Keratinocyte (primary cell): Measurements from ENCODE around the gene COL25A1. TPM values are rescaled to one million over a fixed set of nuclear protein-coding genes. Genes with fewer than 3 reads are reported as not detected.

Experiments used
- DNase-seq: peaks from one replicate; pipeline ENCODE4 v3.0.0-alpha.2; 2011; ENCODE audit warnings: low read depth, missing footprints, low spot score
- FAIRE-seq: peaks from 2 replicates; lab custom pipeline; 2011; peaks lifted over from hg19 to GRCh38; lab: Jason Lieb, UNC
- H2AFZ ChIP-seq: 2 replicates; pipeline ENCODE4 v1.6.0; 2012; ENCODE audit warnings: low read length, control low read depth, inconsistent platforms; ENCODE audit not compliant: control insufficient read depth
- H3K27ac ChIP-seq: 2 replicates; pipeline ENCODE4 v1.5.1; 2011; ENCODE audit warnings: low read length; ENCODE audit not compliant: control insufficient read depth, insufficient read depth
- H3K27me3 ChIP-seq: 3 replicates; pipeline ENCODE4 v1.6.0; 2011; ENCODE audit warnings: low read length; ENCODE audit not compliant: control insufficient read depth, insufficient read depth; ENCODE audit errors: extremely low read depth
- H3K36me3 ChIP-seq, 2 experiments: 2 replicates in 1 of 2; 3 replicates in 1 of 2; pipeline ENCODE4 v1.5.1; 2011; ENCODE audit warnings: low read length in 2 of 2, mild to moderate bottlenecking in 1 of 2; ENCODE audit not compliant: control insufficient read depth in 2 of 2, insufficient read depth in 2 of 2; ENCODE audit errors: extremely low read depth in 1 of 2
- H3K4me1 ChIP-seq: 3 replicates; pipeline ENCODE4 v1.5.1; 2011; ENCODE audit warnings: low read length; ENCODE audit not compliant: control insufficient read depth, insufficient read depth; ENCODE audit errors: extremely low read depth
- H3K4me2 ChIP-seq: 3 replicates; pipeline ENCODE4 v1.6.0; 2011; ENCODE audit warnings: low read depth, low read length; ENCODE audit not compliant: control insufficient read depth, insufficient read depth; ENCODE audit errors: extremely low read depth
- H3K4me3 ChIP-seq, 3 experiments: fragments of 200-600 bp in 1 of 3; sonication (generic) in 1 of 3; 2 replicates in 2 of 3; 3 replicates in 1 of 3; pipeline ENCODE4 v1.5.1; 2011 to 2016; ENCODE audit warnings: low read length in 3 of 3, mild to moderate bottlenecking in 3 of 3, control low read depth in 2 of 3, inconsistent platforms in 1 of 3, low read depth in 1 of 3, mixed read lengths in 1 of 3, mixed run types in 1 of 3, moderate library complexity in 1 of 3; ENCODE audit not compliant: control insufficient read depth in 2 of 3, insufficient read depth in 2 of 3; ENCODE audit errors: extremely low read depth in 1 of 3
- H3K79me2 ChIP-seq: 2 replicates; pipeline ENCODE4 v1.6.0; 2012; ENCODE audit warnings: low read length; ENCODE audit not compliant: control insufficient read depth, insufficient read depth
- H3K9ac ChIP-seq: 3 replicates; pipeline ENCODE4 v1.6.0; 2011; ENCODE audit warnings: low read length; ENCODE audit not compliant: control insufficient read depth, insufficient read depth; ENCODE audit errors: extremely low read depth
- H3K9me1 ChIP-seq: 3 replicates; pipeline ENCODE4 v1.6.0; 2011; ENCODE audit warnings: low read length; ENCODE audit not compliant: control insufficient read depth, insufficient read depth; ENCODE audit errors: extremely low read depth
- H3K9me3 ChIP-seq: 2 replicates; pipeline ENCODE4 v1.5.1; 2012; ENCODE audit warnings: low read depth, low read length; ENCODE audit not compliant: control insufficient read depth
- H4K20me1 ChIP-seq: 3 replicates; pipeline ENCODE4 v1.6.0; 2011; ENCODE audit warnings: low read length; ENCODE audit not compliant: control insufficient read depth, insufficient read depth; ENCODE audit errors: extremely low read depth
- EZH2 ChIP-seq: IDR thresholded peaks from one replicate; pipeline ENCODE4 v1.6.1; 2012; ENCODE audit warnings: inconsistent platforms, mild to moderate bottlenecking, low read length, moderate library complexity
- dilution Hi-C: fragments of 300-500 bp; cut with MboI; formaldehyde crosslinking; loops from one replicate; pipeline ENCODE4 v1.7.0; 2020; ENCODE audit warnings: low sequenced_read_pairs; ENCODE audit not compliant: extremely low pct_ligation_motif_present
- polyA plus RNA-seq, 5 experiments: library from polyadenylated mRNA; depleted of rRNA in 3 of 5; stranded (reverse) in 3 of 5; stranded (forward) in 1 of 5; unstranded in 1 of 5; fragments of >200 nt; gene quantifications; 1 replicate in 1 of 5; 2 replicates in 3 of 5; 3 replicates in 1 of 5; pipeline versions ENCODE4 v1.2.1 to v1.2.3, GENCODE V29; 2011 to 2012; ENCODE audit warnings: missing spikeins in 2 of 5, low read depth in 1 of 5, low replicate concordance in 1 of 5
- TF ChIP-seq, protein P1 (sequence below), 3 experiments: IDR thresholded peaks in 1 of 3; conservative IDR thresholded peaks in 1 of 3; optimal IDR thresholded peaks in 1 of 3; 2 replicates in 2 of 3; 3 replicates in 1 of 3; pipeline versions ENCODE3 to v1.5.1; 2011; ENCODE audit warnings: low read length in 3 of 3, mild to moderate bottlenecking in 3 of 3, moderate library complexity in 2 of 3, control low read depth in 1 of 3, inconsistent platforms in 1 of 3; ENCODE audit not compliant: insufficient read depth in 2 of 3; ENCODE audit errors: extremely low read depth in 1 of 3

Gene COL25A1
- polyA plus RNA-seq, 1 donor (not counting 4 experiments of a cell fraction or from before 2014, with no cell fraction given) = not detected

DNA sequence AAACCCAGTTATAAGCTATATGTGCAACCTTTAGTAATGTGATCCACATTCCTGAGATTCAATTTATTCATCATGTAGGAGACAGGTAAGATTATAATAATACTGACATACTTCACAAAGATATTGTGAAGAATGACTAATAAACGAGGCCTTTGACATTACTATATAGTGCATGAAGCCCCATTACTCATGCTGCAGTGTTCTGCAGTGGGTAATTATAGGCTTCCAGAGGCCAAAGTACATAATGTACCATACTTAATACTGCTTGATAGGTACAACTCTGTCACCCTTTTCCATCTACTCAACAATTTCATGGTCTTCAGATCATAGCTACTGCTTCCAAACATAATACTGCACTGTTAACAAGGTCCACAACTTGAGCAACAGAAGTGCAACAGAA is 68.9 kb downstream of the COL25A1 start:
- Histone ChIP-seq H3K4me3 (no peak overlapping the region), H3K9me3 (no peaks in the 10 kb centered on the region), H3K27ac (no peak overlapping the region), H3K36me3 (no peaks in the 10 kb centered on the region), H2AFZ (no peak overlapping the region), H3K4me2 (no peak overlapping the region), H3K9ac (no peak overlapping the region), H3K79me2 (no peaks in the 10 kb centered on the region), H3K9me1 (no peaks in the 10 kb centered on the region), H3K27me3 (no peaks in the 10 kb centered on the region), H4K20me1 (no peaks in the 10 kb centered on the region), H3K4me1 (no peaks in the 10 kb centered on the region)
- DNase-seq = no peak
- no peak for TF ChIP-seq EZH2
- TF ChIP-seq, protein P1, sequence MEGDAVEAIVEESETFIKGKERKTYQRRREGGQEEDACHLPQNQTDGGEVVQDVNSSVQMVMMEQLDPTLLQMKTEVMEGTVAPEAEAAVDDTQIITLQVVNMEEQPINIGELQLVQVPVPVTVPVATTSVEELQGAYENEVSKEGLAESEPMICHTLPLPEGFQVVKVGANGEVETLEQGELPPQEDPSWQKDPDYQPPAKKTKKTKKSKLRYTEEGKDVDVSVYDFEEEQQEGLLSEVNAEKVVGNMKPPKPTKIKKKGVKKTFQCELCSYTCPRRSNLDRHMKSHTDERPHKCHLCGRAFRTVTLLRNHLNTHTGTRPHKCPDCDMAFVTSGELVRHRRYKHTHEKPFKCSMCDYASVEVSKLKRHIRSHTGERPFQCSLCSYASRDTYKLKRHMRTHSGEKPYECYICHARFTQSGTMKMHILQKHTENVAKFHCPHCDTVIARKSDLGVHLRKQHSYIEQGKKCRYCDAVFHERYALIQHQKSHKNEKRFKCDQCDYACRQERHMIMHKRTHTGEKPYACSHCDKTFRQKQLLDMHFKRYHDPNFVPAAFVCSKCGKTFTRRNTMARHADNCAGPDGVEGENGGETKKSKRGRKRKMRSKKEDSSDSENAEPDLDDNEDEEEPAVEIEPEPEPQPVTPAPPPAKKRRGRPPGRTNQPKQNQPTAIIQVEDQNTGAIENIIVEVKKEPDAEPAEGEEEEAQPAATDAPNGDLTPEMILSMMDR (optimal IDR thresholded peaks at IDR 0.05 in 1 of 3, IDR thresholded peaks at IDR 0.05 in 1 of 3, conservative IDR thresholded peaks at IDR 0.05 in 1 of 3; ENCODE audit: extremely low read depth in 1 of 3, insufficient read depth in 2 of 3, low read length in 3 of 3) = no peak
- FAIRE-seq = no peak
- dilution Hi-C loops = no loop called here

DNA sequence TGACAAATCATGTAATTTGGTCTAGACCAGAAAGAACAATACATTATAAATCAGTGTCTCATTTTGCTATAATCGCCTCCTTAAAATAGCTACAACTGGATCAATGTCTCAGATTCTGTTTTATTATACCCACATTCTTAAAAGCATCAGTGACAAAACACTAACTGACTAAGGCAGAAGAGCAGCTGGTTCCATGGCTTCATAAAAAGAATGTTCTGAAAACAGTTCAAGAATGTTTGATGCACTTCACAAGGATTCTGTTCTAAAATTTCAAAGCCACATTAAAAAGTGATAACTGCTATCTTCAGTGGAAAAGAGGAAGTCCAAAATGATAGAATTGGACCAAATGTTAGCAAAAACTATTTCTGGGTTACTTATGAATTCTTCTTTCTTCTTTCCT is 69.8 kb downstream of the COL25A1 start:
- Histone ChIP-seq H3K9me1 (no peaks in the 10 kb centered on the region), H3K36me3 (no peaks in the 10 kb centered on the region), H3K27ac (no peak overlapping the region), H3K79me2 (no peaks in the 10 kb centered on the region), H3K27me3 (no peaks in the 10 kb centered on the region), H3K9me3 (no peaks in the 10 kb centered on the region), H3K4me3 (no peak overlapping the region), H4K20me1 (no peaks in the 10 kb centered on the region), H3K4me1 (no peaks in the 10 kb centered on the region), H3K9ac (no peak overlapping the region), H3K4me2 (no peak overlapping the region), H2AFZ (no peak overlapping the region)
- DNase-seq (no peak), FAIRE-seq (no peak)
- dilution Hi-C loops = no loop called here
- TF ChIP-seq, protein P1 (optimal IDR thresholded peaks at IDR 0.05 in 1 of 3, IDR thresholded peaks at IDR 0.05 in 1 of 3, conservative IDR thresholded peaks at IDR 0.05 in 1 of 3; ENCODE audit: extremely low read depth in 1 of 3, insufficient read depth in 2 of 3, low read length in 3 of 3) = no peak
- TF ChIP-seq EZH2 = no peak
